ENCODE measurements around the gene LARP6. TPM values are rescaled to one million over a fixed set of nuclear protein-coding genes. Genes with fewer than 3 reads are reported as not detected.
"Not testable (repeated sequence)": the region's sequence is repeated elsewhere in the genome, so short reads cannot be mapped to it uniquely, and the experiment has no call there.

The LARP6 gene
- total RNA-seq, 1 donor from 2014 or later: 16.3 TPM

- FAIRE-seq: no peak
- no peak for DNase-seq (ENCODE audit: low spot score in 2 of 2)
Observed at GRCh38 chr15:70832176-70832575, 21.8 kb downstream of the LARP6 start.

DNA sequence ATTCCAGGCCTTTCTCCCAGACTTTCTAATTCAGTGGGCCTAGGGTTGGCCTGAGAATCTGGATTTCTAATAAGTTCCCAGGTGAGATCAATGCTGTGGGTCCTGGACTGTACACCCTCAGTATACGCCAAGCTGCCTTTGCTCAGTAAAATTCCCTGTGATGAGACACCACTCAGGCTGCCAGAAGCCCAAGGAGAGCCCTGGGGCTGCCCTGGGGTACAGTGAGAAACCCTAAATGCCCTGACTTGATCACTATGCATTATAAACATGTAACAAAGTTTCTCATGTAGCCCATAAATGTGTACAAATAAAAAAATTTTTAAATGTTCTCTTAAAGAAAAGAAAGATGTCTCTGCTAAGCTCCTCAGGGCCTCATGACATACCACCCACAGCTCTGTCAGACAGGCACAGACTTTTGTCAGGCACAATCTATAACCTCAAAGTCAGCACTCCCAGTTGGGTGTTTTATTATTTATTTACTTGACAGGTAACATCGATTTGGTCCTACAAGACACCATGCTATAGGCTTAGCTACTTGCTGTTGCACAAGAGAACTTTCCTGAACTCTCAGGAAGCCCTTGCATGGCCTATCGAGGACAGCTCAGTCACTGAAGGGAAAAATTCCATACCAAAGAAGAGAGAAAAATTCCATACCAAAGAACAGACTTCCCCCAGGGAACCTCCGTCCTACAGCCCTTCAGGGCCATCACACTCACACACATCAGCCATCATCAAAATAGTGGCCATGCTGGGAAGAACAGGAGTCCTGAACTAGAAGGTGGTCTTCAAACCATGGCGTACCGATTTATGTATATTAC is 22.7 kb downstream of the LARP6 start:
- FAIRE-seq (no peak), DNase-seq (ENCODE audit: low spot score in 2 of 2) (no peak)

GRCh38 chr15:70830615-70831014 is 23.3 kb downstream of the LARP6 start:
- FAIRE-seq (no peak), DNase-seq (ENCODE audit: low spot score in 2 of 2) (no peak)

DNA sequence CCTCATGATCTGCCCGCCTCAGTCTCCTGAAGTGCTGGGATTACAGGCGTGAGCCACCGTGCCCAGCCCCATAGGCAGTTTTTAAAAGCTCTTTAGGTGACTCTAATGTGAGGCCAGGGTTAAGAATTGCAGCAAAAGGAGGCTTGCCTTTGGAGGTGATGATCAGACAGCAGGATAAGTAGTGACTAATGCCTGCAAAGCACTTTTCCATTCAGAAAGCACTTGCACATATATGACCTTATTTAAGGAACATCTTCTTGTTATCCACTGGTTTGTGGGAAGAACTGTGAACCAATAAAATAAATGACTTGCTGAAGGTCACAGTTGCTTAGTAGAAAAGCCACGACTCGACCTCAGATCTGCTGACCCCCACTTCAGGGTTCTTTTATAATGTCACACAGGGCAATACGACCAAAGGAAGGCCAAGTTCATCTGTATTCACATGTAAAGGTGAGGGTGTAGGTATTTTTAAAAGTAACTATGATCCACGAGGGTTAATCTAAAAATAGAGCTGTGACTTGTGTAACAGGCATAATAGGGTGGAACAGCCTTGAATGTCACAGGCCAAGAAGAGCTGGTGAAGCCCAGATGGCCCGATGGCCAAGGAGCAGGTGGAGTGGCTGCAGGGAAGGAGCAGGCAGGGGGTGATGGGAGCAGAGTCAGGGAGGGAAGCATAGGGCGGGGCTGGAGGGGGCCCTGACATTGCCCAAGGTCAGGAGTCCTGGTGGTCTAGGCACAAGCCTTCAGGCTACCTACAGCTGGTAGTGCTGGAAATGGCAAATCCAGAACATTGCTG is 24.4 kb downstream of the LARP6 start:
- FAIRE-seq: no peak
- DNase-seq (ENCODE audit: low spot score in 2 of 2): no peak

DNA sequence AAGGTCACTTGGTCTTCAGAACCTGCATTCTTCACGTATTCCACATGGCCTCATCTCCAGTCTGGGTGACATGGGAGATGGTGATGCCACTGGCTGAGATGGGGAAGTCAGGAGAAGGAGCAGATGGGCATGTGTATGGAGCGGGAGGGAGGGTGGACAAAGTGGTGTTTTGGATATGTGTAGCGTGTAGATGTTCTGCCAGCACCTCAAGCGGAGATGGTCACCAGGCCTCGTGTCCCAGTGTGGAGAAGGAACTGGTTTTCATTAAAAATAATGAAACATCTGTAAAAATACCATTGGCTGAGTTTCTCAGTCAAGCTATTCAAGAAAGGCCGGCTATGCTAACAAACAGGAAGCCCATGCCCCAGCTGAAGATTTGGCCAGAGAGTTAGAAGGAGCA is 26.2 kb downstream of the LARP6 start:
- FAIRE-seq (no peak), DNase-seq (ENCODE audit: low spot score in 2 of 2) (no peak)

GRCh38 chr15:70826634-70827033 is 27.3 kb downstream of the LARP6 start:
- no peak for DNase-seq (ENCODE audit: low spot score in 2 of 2)
- FAIRE-seq: no peak

DNA sequence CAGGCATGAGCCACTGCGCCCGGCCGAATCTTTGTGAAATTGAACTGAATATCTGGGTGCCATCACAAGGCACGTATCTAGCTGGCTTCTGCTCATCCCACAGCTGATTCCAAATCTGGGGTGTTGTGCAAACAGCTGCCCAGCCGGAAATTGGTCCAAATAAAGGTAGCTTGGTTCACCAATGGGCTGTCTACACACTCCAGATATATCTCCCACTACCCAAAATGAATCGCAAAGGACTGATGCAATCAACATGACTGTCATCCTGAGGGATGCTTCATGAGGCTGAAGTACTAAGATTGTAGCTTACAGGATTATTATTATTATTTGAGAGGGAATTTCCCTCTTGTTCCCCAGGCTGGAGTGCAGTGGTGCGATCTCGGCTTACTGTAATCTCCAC is 28.1 kb downstream of the LARP6 start:
- FAIRE-seq: no peak

DNA sequence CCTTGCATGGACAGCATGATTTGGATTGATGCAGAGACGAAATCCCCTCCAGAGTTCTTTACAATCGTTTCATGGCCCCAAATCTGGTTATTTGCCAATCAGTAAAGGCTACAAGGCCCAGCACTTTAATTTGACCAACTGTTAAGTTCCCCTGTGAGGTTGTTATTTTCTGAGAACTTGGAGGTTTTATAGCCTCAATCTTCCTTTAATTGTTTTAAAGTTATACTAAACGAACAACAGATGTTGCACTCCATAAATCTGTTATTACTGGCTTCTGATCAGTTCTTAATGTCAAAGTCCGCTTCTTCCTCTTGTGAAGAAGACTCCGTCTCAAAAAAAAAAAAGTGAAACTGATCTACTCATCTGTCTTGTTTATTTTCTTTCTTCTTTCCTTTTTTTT is 30.8 kb downstream of the LARP6 start:
- no peak for DNase-seq (ENCODE audit: low spot score in 2 of 2)
- no peak for FAIRE-seq

More for the DNA sequence above, 28.1 kb downstream of the LARP6 start:
- no peak for DNase-seq (ENCODE audit: low spot score in 2 of 2)

GRCh38 chr15:70820214-70820613 is 33.7 kb downstream of the LARP6 start:
- no peak for DNase-seq (ENCODE audit: low spot score in 2 of 2)
- no peak for FAIRE-seq

- FAIRE-seq (no peak), DNase-seq (ENCODE audit: low spot score in 2 of 2) (no peak)
Observed at GRCh38 chr15:70818580-70818979, 35.4 kb downstream of the LARP6 start.

DNA sequence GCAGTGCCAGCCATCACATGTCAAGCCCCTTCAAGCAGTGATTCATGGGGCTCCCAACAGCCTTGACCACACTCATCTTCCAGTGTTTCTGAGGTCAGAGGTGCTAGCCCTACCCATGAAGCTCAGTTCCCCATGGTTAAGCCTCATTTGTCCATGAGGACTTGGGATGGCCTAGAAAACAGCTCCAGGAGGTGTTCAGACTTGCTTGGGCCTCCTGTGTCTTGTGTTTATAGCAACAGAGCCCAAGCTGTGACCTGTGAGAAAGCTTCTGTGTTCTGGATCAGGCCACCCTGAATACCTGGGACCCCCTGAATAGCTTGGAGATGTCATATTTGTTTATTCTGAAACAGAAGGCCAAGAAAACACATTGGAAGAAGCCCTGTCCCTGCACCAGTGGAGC is 36.7 kb downstream of the LARP6 start:
- no peak for DNase-seq (ENCODE audit: low spot score in 2 of 2)
- no peak for FAIRE-seq

DNA sequence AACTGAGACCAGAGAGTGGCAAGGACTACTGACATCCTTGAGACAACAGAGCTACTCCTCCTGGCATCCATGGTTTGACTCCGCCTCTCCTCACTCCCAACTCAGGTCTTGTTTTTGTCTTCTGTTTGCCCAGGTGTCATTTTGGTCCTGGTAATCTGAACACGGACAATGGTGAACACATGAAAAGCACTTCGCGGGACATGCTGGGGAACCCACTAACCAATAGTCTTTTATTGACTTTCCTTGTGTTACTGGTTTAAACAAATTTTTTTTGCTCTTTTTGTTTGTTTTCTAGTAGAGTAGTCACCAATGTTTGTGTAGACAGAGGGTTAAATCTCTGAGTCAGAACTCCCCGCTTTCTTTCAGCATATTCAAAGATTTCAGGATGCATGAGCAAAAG is 38.4 kb downstream of the LARP6 start:
- DNase-seq (ENCODE audit: low spot score in 2 of 2): no peak
- no peak for FAIRE-seq

GRCh38 chr15:70815011-70815410 is 38.9 kb downstream of the LARP6 start:
- FAIRE-seq; DNase-seq (ENCODE audit: low spot score in 2 of 2): not testable (repeated sequence)

- DNase-seq (ENCODE audit: low spot score in 2 of 2): no peak
- FAIRE-seq: no peak
Observed at GRCh38 chr15:70812827-70813364, 41.1 kb downstream of the LARP6 start.

GRCh38 chr15:70810916-70811578 is 42.9 kb downstream of the LARP6 start:
- no peak for DNase-seq (ENCODE audit: low spot score in 2 of 2)
- FAIRE-seq: no peak

DNA sequence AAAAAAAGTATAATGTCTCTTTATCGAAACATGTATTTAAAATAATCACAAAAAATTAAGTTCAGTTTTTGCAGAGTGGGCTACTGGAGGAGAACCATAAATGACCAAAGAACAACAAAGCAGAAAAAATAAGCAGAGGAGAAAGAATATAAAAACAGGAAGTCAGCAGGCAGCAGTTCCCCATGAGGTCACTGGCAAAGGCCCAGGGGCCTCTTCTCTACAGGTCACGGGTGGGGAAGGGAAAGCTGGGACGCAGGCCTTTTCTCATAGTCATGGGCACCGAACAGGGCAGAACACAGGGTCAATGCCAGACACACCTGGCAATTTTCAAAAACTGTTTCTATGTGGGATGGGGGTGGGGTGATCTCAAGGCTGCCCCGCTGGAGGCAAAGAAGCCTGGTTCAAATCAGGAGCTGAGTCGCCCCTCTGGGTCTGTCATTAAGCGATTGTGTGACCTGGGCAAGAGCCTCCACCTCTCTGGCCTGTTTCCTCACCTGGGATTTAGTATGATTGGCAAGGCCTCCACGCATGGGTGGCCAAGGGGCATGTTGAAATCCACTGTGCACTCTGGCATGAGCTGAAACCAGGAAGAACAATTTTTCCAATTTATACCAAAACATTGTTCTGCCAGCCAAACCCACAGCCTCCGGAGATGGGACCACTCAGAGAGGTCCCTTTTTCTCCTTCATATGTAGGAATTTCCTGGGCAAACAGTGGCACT is 46.8 kb downstream of the LARP6 start:
- no peak for FAIRE-seq

DNA sequence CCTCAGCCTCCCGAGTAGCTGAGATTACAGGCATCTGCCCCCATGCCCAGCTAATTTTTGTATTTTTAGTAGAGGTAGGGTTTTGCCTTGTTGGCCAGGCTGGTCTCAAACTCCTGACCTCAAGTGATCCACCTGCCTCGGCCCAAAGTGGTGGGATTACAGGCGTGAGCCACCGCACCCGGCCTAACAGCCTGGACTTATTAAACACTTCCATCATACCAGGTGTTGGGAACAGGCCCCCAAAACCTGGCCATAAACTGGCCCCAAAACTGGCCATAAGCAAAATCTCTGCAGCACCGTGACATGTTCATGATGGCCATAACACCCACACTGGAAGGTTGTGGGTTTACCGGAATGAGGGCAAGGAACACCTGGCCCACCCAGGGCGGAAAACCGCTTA is 49.6 kb downstream of the LARP6 start:
- FAIRE-seq; DNase-seq (ENCODE audit: low spot score in 2 of 2): not testable (repeated sequence)

More for the DNA sequence above, 46.8 kb downstream of the LARP6 start:
- DNase-seq (ENCODE audit: low spot score in 2 of 2): peak in 1 of 2 donors; percentile 24

GRCh38 chr15:70802629-70803028 is 51.3 kb downstream of the LARP6 start:
- no peak for DNase-seq (ENCODE audit: low spot score in 2 of 2)

GRCh38 chr15:70801109-70801508 is 52.8 kb downstream of the LARP6 start:
- no peak for FAIRE-seq
- no peak for DNase-seq (ENCODE audit: low spot score in 2 of 2)

More at GRCh38 chr15:70802629-70803028, 51.3 kb downstream of the LARP6 start:
- FAIRE-seq: no peak
